Inflammatory macrophage treated with lipopolysaccharide for 1 hour (primary cell): ENCODE results near the gene NFIC.
A peak's percentile ranks its signal among the peaks of the same experiment; 100 is the strongest.
"Not testable (repeated sequence)": the region's sequence is repeated elsewhere in the genome, so short reads cannot be mapped to it uniquely, and the experiment has no call there.

Source experiments
- DNase-seq, 2 donors: peaks; one replicate each; pipeline ENCODE4 v3.0.0-alpha.2; 2020 to 2022

NFIC gene

GRCh38 chr19:3431760-3432397 is 65.5 kb downstream of the NFIC start:
- DNase-seq = no peak

GRCh38 chr19:3433313-3433712 is 66.9 kb downstream of the NFIC start:
- DNase-seq = no peak

- DNase-seq = no peak
Measured at GRCh38 chr19:3433805-3434540, 67.6 kb downstream of the NFIC start.

- peak; percentile 98 for DNase-seq
Measured at GRCh38 chr19:3434630-3435553, 68.5 kb downstream of the NFIC start.

- DNase-seq = peak; percentile 51 to 91
Measured at GRCh38 chr19:3440082-3440481, 73.7 kb downstream of the NFIC start.

- DNase-seq = no peak
Measured at GRCh38 chr19:3441089-3441985, 75.0 kb downstream of the NFIC start.

GRCh38 chr19:3441986-3442329 is 75.6 kb downstream of the NFIC start:
- DNase-seq = no peak

- DNase-seq = no peak
Measured at GRCh38 chr19:3442487-3443071, 76.2 kb downstream of the NFIC start.

- DNase-seq = no peak
Measured at GRCh38 chr19:3443840-3444694, 77.7 kb downstream of the NFIC start.

GRCh38 chr19:3444695-3445234 is 78.4 kb downstream of the NFIC start:
- no peak for DNase-seq

GRCh38 chr19:3446657-3447056 is 80.3 kb downstream of the NFIC start:
- not testable (repeated sequence) for DNase-seq

GRCh38 chr19:3448616-3449334 is 82.4 kb downstream of the NFIC start:
- DNase-seq = no peak

- DNase-seq = peak; percentile 93 to 99
Measured at GRCh38 chr19:3450796-3451411, 84.5 kb downstream of the NFIC start.

- no peak for DNase-seq
Measured at GRCh38 chr19:3451451-3451866, 85.1 kb downstream of the NFIC start.

- DNase-seq = peak; percentile 57 to 89
Measured at GRCh38 chr19:3452171-3452941, 86.0 kb downstream of the NFIC start.

GRCh38 chr19:3452942-3453214 is 86.5 kb downstream of the NFIC start:
- DNase-seq = not testable (repeated sequence)

- DNase-seq = no peak
Measured at GRCh38 chr19:3453840-3454239, 87.5 kb downstream of the NFIC start.

- DNase-seq = no peak
Measured at GRCh38 chr19:3454656-3455392, 88.4 kb downstream of the NFIC start.
